Suprapubic skin (tissue), 4 donors: Measurements from ENCODE around the gene PRTFDC1. TPM values are rescaled to one million over a fixed set of nuclear protein-coding genes. Genes with fewer than 3 reads are reported as not detected.
"Not testable (repeated sequence)": the region's sequence is repeated elsewhere in the genome, so short reads cannot be mapped to it uniquely, and the experiment has no call there.

Source experiments
- DNase-seq, 2 donors: peaks; one replicate each; pipeline ENCODE4 v3.0.0-alpha.2; 2019; ENCODE audit warnings: low spot score in 2 of 2
- H3K27ac ChIP-seq: fragments of 200-600 bp; sonication (generic); one replicate; pipeline ENCODE4 v1.5.1; 2019
- H3K27me3 ChIP-seq: fragments of 200-600 bp; sonication (generic); one replicate; pipeline ENCODE4 v1.5.1; 2019
- H3K36me3 ChIP-seq: fragments of 200-600 bp; sonication (generic); one replicate; pipeline ENCODE4 v1.5.1; 2019
- H3K4me1 ChIP-seq: fragments of 200-600 bp; sonication (generic); one replicate; pipeline ENCODE4 v1.5.1; 2019
- H3K4me3 ChIP-seq: fragments of 200-600 bp; sonication (generic); one replicate; pipeline ENCODE4 v1.5.1; 2019; ENCODE audit warnings: mild to moderate bottlenecking
- H3K9me3 ChIP-seq: fragments of 200-600 bp; sonication (generic); one replicate; pipeline ENCODE4 v1.5.1; 2019
- EP300 ChIP-seq: sonication (generic); formaldehyde crosslinking; IDR thresholded peaks from one replicate; pipeline ENCODE4 v1.6.1; 2017; ENCODE audit warnings: antibody characterized with exemption
- POLR2A ChIP-seq, 2 donors: fragments of 450-650 bp; IDR thresholded peaks; one replicate each; pipeline ENCODE4 v1.6.1; 2017; ENCODE audit warnings: antibody characterized with exemption in 2 of 2, mild to moderate bottlenecking in 2 of 2, moderate library complexity in 2 of 2
- POLR2AphosphoS5 ChIP-seq, 3 donors: sonication (generic); formaldehyde crosslinking; IDR thresholded peaks; one replicate each; pipeline ENCODE4 v1.6.1; 2017; ENCODE audit warnings: antibody characterized with exemption in 3 of 3
- WGBS: methylation state at CpG from one replicate; pipeline ENCODE4 v1.1.5; 2018; 5-methylcytosine and 5-hydroxymethylcytosine counted together
- total RNA-seq, 4 donors: library from RNA; depleted of rRNA; stranded (reverse); fragments of >200 nt; gene quantifications; one replicate each; pipeline ENCODE4 v1.1.0, GENCODE V29; 2016
- TF ChIP-seq, protein P1 (sequence below), 2 donors: fragments of 200-600 bp in 1 of 2; fragments of 450-650 bp in 1 of 2; sonication (generic) in 1 of 2; IDR thresholded peaks; one replicate each; pipeline ENCODE4 v1.5.1; 2016 to 2019; ENCODE audit warnings: antibody characterized with exemption in 2 of 2, mild to moderate bottlenecking in 1 of 2, moderate library complexity in 1 of 2

The PRTFDC1 gene
- total RNA-seq, 4 donors from 2014 or later = 0.40 to 0.76 (median 0.69) TPM

DNA sequence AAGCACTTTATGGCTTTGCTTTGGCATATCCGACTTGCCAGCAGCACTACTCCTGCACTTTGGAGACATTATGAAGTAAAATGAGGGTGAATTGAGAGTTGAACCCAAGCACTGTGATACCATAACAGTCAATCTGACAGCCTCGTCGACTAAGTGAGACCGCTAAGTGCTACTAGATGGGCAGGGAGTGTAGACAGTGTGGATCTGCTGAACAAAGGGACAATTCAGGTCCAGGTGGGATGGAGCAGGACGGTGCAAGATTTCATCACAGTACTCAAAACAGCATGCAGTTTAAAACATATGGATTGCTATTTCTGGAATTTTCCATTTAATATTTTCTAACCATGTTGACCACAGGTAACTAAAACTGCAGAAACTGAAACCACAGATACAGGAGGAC is 20.8 kb upstream of the PRTFDC1 start:
- Histone ChIP-seq H3K4me3 (no peak overlapping the region), H3K27ac (no peak overlapping the region), H3K36me3 (no peaks in the 10 kb centered on the region), H3K9me3 (no peaks in the 10 kb centered on the region), H3K27me3 (no peaks in the 10 kb centered on the region), H3K4me1 (peaks cover 4% of the 10 kb centered on the region)
- DNase-seq = no peak
- TF ChIP-seq EP300 (no peak), POLR2AphosphoS5 (IDR thresholded peaks at IDR 0.05) (no peak), POLR2A (IDR thresholded peaks at IDR 0.05) (no peak)
- TF ChIP-seq, protein P1, sequence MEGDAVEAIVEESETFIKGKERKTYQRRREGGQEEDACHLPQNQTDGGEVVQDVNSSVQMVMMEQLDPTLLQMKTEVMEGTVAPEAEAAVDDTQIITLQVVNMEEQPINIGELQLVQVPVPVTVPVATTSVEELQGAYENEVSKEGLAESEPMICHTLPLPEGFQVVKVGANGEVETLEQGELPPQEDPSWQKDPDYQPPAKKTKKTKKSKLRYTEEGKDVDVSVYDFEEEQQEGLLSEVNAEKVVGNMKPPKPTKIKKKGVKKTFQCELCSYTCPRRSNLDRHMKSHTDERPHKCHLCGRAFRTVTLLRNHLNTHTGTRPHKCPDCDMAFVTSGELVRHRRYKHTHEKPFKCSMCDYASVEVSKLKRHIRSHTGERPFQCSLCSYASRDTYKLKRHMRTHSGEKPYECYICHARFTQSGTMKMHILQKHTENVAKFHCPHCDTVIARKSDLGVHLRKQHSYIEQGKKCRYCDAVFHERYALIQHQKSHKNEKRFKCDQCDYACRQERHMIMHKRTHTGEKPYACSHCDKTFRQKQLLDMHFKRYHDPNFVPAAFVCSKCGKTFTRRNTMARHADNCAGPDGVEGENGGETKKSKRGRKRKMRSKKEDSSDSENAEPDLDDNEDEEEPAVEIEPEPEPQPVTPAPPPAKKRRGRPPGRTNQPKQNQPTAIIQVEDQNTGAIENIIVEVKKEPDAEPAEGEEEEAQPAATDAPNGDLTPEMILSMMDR (IDR thresholded peaks at IDR 0.05) = no peak
- WGBS = 83% methylated on average over 5 of the region's 5 CpGs

DNA sequence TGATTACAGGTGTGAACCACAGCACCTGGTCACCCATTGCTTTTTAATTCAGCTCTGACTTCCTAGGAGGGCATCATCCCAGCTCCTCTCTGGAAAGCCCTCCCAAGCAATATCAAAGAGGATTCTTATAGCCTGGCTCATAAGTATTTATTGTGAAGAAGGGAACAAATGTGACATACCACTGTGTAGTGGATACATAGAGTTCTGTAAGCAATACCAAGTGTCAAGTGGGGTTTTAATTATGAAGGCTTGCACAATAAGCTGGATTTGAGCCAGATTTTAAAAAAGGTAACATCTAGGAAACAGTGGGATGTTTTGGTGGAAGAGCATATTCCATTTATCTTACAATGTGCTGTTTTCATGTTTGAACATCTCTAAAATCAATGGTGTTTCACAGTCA is 19.0 kb upstream of the PRTFDC1 start:
- no peaks in the 10 kb centered on the region for H3K27me3 ChIP-seq
- H3K9me3 ChIP-seq = no peaks in the 10 kb centered on the region
- peaks cover 4% of the 10 kb centered on the region for H3K4me1 ChIP-seq
- H3K36me3 ChIP-seq = no peaks in the 10 kb centered on the region
- no peak for DNase-seq
- no peak overlapping the region for H3K27ac ChIP-seq
- TF ChIP-seq POLR2A (IDR thresholded peaks at IDR 0.05) (no peak), POLR2AphosphoS5 (IDR thresholded peaks at IDR 0.05) (no peak), EP300 (no peak)
- TF ChIP-seq, protein P1 (IDR thresholded peaks at IDR 0.05) = no peak
- no peak overlapping the region for H3K4me3 ChIP-seq

DNA sequence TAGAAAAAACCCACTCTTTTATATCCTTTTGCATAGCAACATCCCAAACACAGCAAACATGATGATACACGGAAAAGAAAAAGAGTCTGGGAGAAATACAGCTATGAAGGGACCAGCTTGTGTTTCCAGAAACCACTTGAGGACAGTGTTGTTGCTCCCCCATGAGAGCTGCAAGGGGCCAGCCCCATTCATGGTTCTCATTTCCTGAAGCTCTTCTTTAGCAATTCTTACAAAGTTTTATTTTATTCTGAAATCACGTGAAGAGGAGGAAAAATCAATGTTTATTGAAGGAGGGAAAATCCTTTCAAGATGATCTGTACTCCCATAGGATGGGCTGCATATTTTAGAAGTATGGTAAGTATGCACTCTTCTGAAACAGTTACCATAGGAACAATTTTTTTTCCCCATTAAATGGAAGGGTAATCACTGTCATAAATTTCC is 17.5 kb upstream of the PRTFDC1 start:
- Histone ChIP-seq H3K36me3 (no peaks in the 10 kb centered on the region), H3K27me3 (no peaks in the 10 kb centered on the region), H3K27ac (no peak overlapping the region), H3K4me3 (no peak overlapping the region), H3K4me1 (peaks cover 4% of the 10 kb centered on the region), H3K9me3 (no peaks in the 10 kb centered on the region)
- whole genome bisulfite sequencing = 57% methylated on average over 2 of the region's 2 CpGs
- no peak for DNase-seq
- no peak for TF ChIP-seq POLR2AphosphoS5 (IDR thresholded peaks at IDR 0.05)
- TF ChIP-seq EP300 = no peak
- TF ChIP-seq, protein P1 (IDR thresholded peaks at IDR 0.05) = no peak
- no peak for TF ChIP-seq POLR2A (IDR thresholded peaks at IDR 0.05)

DNA sequence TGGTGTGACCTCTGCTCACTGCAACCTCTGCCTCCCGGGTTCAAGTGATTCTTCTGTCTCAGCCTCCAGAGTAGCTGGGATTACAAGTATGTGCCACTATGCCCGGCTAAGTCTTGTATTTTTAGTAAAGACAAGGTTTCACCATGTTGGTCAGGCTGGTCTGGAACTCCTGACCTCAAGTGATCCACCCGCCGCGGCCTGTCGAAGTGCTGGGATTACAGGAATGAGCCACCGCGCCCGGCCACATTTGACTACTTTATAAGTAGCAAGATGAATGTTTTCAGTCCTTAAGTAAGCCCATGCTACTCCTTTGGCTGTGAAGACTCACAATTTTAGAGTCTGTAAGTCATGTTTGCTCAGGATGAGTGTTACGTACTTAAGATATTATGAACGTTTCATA is 16.5 kb upstream of the PRTFDC1 start:
- 95% methylated on average over 11 of the region's 11 CpGs for WGBS
- not testable (repeated sequence) for DNase-seq, H3K9me3 ChIP-seq, H3K27ac ChIP-seq, H3K4me3 ChIP-seq, H3K36me3 ChIP-seq, H3K27me3 ChIP-seq, H3K4me1 ChIP-seq

DNA sequence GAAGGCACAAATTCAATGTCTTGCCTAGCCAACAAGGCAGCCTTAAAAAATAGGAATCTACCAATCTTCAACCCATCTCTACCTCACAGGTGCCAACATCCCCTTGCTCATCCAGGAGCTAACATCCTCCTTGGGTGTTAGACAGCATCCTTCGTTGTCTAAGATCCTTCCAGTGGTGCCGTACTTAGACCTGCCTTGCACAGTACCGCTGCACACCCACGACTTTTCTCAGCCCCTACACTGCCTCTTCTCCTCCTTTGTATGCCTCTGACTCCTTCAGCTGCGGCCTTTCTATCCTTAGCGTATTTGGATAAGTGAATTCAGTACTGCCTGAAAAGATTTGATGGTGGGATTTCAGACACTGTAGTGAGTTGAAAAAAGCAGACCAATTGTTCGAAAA is 15.9 kb upstream of the PRTFDC1 start:
- no peaks in the 10 kb centered on the region for H3K4me1 ChIP-seq
- 96% methylated on average over 7 of the region's 7 CpGs for WGBS
- TF ChIP-seq POLR2A (IDR thresholded peaks at IDR 0.05) = no peak
- no peak for TF ChIP-seq EP300
- no peak for TF ChIP-seq POLR2AphosphoS5 (IDR thresholded peaks at IDR 0.05)
- TF ChIP-seq, protein P1 (IDR thresholded peaks at IDR 0.05) = no peak
- H3K4me3 ChIP-seq = no peak overlapping the region
- H3K27me3 ChIP-seq = no peaks in the 10 kb centered on the region
- no peak overlapping the region for H3K27ac ChIP-seq
- no peaks in the 10 kb centered on the region for H3K36me3 ChIP-seq
- DNase-seq = no peak
- no peaks in the 10 kb centered on the region for H3K9me3 ChIP-seq

DNA sequence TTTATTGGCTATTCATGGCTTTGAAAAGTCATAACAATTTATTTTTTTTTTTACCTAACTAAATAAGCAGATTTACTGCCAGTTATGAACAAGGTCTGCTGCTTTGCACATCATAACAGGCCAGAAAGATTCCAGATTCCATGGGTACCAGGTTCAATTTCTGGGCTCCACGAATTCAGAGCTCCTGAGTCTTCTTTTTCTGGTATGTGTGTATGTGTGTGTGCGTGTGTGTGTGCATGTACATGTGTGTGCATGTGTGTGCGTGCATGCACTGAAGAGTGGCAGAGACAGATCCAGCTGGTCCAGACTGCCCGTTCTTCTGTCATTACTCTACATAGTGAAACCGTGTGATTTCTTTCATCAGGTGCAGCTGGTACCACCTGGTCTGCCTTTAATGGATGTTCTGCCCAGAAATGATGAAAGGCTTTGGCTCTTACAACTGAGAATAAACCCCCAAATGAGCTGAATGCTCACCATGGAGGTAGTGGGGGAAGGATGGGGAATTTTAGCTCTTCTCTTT is 14.6 kb upstream of the PRTFDC1 start:
- no peaks in the 10 kb centered on the region for H3K4me1 ChIP-seq
- H3K27ac ChIP-seq = no peak overlapping the region
- DNase-seq = no peak
- WGBS = 95% methylated on average over 5 of the region's 5 CpGs
- no peaks in the 10 kb centered on the region for H3K9me3 ChIP-seq
- no peaks in the 10 kb centered on the region for H3K27me3 ChIP-seq
- no peaks in the 10 kb centered on the region for H3K36me3 ChIP-seq
- H3K4me3 ChIP-seq = no peak overlapping the region
- TF ChIP-seq POLR2AphosphoS5 (IDR thresholded peaks at IDR 0.05) (no peak), EP300 (no peak)
- TF ChIP-seq, protein P1 (IDR thresholded peaks at IDR 0.05) = no peak
